Measurements from ENCODE around the gene TAS2R40.

DNA sequence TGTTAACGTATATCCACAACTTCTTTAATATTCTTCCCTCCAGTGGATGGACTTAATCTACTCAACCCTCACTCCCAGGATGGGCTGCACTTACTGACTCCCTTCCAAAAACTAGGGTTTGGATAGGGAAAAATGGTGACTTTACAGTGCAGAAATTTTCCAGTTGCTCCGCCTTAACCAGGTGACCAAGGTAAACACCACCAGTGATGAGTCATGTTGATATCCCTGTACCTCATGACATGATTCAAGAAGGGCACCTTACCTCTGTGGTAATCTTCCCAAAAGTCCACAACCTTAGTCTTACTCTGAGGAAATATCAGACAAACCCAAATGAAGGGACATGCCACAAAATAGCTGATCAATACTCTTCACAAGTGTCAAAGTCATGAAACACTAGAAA is 37.9 kb downstream of the TAS2R40 start:
- TF ChIP-seq, protein P1, sequence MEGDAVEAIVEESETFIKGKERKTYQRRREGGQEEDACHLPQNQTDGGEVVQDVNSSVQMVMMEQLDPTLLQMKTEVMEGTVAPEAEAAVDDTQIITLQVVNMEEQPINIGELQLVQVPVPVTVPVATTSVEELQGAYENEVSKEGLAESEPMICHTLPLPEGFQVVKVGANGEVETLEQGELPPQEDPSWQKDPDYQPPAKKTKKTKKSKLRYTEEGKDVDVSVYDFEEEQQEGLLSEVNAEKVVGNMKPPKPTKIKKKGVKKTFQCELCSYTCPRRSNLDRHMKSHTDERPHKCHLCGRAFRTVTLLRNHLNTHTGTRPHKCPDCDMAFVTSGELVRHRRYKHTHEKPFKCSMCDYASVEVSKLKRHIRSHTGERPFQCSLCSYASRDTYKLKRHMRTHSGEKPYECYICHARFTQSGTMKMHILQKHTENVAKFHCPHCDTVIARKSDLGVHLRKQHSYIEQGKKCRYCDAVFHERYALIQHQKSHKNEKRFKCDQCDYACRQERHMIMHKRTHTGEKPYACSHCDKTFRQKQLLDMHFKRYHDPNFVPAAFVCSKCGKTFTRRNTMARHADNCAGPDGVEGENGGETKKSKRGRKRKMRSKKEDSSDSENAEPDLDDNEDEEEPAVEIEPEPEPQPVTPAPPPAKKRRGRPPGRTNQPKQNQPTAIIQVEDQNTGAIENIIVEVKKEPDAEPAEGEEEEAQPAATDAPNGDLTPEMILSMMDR (conservative IDR thresholded peaks at IDR 0.05 in 1 of 2, IDR thresholded peaks at IDR 0.05 in 1 of 2; ENCODE audit: low read depth in 1 of 2, low read length in 2 of 2): no peak
- no peak for TF ChIP-seq EZH2 (IDR thresholded peaks at IDR 0.05; ENCODE audit: low read length, missing control alignments)

Measured in fibroblast of lung (primary cell).